GM12878 (cell line): ENCODE results near the gene ATG5. TPM values are rescaled to one million over a fixed set of nuclear protein-coding genes. Genes with fewer than 3 reads are reported as not detected.

Experiments
- polyA plus RNA-seq, 11 experiments: library from polyadenylated mRNA; depleted of rRNA in 4 of 11; unstranded in 6 of 11; stranded (reverse) in 5 of 11; fragments of >200 nt; fragmentation: Nextera tagmentation in 4 of 11; fragmentation: Illumina TruSeq in 1 of 11; extraction: Ambion mirVana in 4 of 11; extraction: Trizol in 1 of 11; gene quantifications; 1 replicate in 1 of 11; 2 replicates in 10 of 11; pipeline versions ENCODE4 v1.2.1 to v1.2.3, GENCODE V29; 2011 to 2016; ENCODE audit warnings: inconsistent platforms in 2 of 11, missing spikeins in 2 of 11, low read depth in 1 of 11
- total RNA-seq, 4 experiments: library from RNA; depleted of rRNA in 3 of 4; stranded (reverse); fragments of >200 nt in 3 of 4; fragmentation: Illumina TruSeq in 1 of 4; extraction: Trizol in 1 of 4; gene quantifications; 2 replicates each; pipeline versions ENCODE4 v1.2.1 to v1.2.3, GENCODE V29; 2013 to 2021
- TF ChIP-seq, protein P1 (sequence below): fragments of 450-650 bp; formaldehyde crosslinking; IDR thresholded peaks from 2 replicates; pipeline ENCODE4 v1.5.0; 2022; ENCODE audit warnings: mild to moderate bottlenecking, missing genetic modification characterization
- TF ChIP-seq, protein P2 (sequence below): IDR thresholded peaks from 2 replicates; pipeline ENCODE4 v1.6.1; 2011; ENCODE audit warnings: borderline replicate concordance, low read depth, mild to moderate bottlenecking, moderate library complexity, low read length; ENCODE audit not compliant: insufficient read depth, poor library complexity, severe bottlenecking
- TF ChIP-seq, protein P3 (sequence below): fragments of 450-650 bp; IDR thresholded peaks from 2 replicates; pipeline ENCODE4 v1.6.1; 2018; ENCODE audit warnings: mild to moderate bottlenecking, low read depth, moderate library complexity; ENCODE audit not compliant: partially characterized antibody

Gene ATG5
- total and polyA plus RNA-seq, 10 of the 15 experiments (the other 5 are each of a cell fraction or from before 2014, with no cell fraction given), result 12.9 to 51.8 (median 23.9) TPM

DNA sequence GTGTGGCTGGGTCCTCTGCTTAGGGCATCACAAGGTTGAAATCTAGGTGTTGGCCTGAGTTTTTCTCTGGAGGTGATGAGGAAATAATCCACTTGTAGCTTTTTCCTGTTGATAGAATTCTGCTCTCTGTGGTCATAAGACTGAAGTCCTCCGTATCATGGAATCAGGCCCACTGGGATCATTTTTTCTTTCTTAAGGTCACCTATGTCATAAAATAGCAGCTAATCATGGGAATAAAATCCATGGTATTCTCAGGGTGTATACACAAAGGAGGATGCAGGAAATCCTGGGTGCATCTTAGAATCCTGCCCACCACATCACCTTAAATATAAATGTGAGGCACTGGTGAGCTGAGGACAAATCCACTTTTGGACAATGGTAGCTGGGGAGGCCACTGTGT, 166.7 kb downstream of the ATG5 start (continued):
- TF ChIP-seq, protein P1, sequence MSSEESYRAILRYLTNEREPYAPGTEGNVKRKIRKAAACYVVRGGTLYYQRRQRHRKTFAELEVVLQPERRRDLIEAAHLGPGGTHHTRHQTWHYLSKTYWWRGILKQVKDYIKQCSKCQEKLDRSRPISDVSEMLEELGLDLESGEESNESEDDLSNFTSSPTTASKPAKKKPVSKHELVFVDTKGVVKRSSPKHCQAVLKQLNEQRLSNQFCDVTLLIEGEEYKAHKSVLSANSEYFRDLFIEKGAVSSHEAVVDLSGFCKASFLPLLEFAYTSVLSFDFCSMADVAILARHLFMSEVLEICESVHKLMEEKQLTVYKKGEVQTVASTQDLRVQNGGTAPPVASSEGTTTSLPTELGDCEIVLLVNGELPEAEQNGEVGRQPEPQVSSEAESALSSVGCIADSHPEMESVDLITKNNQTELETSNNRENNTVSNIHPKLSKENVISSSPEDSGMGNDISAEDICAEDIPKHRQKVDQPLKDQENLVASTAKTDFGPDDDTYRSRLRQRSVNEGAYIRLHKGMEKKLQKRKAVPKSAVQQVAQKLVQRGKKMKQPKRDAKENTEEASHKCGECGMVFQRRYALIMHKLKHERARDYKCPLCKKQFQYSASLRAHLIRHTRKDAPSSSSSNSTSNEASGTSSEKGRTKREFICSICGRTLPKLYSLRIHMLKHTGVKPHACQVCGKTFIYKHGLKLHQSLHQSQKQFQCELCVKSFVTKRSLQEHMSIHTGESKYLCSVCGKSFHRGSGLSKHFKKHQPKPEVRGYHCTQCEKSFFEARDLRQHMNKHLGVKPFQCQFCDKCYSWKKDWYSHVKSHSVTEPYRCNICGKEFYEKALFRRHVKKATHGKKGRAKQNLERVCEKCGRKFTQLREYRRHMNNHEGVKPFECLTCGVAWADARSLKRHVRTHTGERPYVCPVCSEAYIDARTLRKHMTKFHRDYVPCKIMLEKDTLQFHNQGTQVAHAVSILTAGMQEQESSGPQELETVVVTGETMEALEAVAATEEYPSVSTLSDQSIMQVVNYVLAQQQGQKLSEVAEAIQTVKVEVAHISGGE, result no peak
- TF ChIP-seq, protein P2, sequence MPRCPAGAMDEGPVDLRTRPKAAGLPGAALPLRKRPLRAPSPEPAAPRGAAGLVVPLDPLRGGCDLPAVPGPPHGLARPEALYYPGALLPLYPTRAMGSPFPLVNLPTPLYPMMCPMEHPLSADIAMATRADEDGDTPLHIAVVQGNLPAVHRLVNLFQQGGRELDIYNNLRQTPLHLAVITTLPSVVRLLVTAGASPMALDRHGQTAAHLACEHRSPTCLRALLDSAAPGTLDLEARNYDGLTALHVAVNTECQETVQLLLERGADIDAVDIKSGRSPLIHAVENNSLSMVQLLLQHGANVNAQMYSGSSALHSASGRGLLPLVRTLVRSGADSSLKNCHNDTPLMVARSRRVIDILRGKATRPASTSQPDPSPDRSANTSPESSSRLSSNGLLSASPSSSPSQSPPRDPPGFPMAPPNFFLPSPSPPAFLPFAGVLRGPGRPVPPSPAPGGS, result no peak
- TF ChIP-seq, protein P3, sequence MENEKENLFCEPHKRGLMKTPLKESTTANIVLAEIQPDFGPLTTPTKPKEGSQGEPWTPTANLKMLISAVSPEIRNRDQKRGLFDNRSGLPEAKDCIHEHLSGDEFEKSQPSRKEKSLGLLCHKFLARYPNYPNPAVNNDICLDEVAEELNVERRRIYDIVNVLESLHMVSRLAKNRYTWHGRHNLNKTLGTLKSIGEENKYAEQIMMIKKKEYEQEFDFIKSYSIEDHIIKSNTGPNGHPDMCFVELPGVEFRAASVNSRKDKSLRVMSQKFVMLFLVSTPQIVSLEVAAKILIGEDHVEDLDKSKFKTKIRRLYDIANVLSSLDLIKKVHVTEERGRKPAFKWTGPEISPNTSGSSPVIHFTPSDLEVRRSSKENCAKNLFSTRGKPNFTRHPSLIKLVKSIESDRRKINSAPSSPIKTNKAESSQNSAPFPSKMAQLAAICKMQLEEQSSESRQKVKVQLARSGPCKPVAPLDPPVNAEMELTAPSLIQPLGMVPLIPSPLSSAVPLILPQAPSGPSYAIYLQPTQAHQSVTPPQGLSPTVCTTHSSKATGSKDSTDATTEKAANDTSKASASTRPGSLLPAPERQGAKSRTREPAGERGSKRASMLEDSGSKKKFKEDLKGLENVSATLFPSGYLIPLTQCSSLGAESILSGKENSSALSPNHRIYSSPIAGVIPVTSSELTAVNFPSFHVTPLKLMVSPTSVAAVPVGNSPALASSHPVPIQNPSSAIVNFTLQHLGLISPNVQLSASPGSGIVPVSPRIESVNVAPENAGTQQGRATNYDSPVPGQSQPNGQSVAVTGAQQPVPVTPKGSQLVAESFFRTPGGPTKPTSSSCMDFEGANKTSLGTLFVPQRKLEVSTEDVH, result no peak
